ENCODE measurements around the gene SLC37A4.
A peak's percentile ranks its signal among the peaks of the same experiment; 100 is the strongest.
"Not testable (repeated sequence)": the region's sequence is repeated elsewhere in the genome, so short reads cannot be mapped to it uniquely, and the experiment has no call there.

Gene SLC37A4

GRCh38 chr11:119030329-119031047 lies at the start of gene SLC37A4:
TSS of gene SLC37A4 (minus strand) at chr11:119030877.
- peak; percentile 99 for DNase-seq (ENCODE audit: low read depth)

GRCh38 chr11:119078675-119079420 lies 48.2 kb upstream of the SLC37A4 start:
- DNase-seq (ENCODE audit: low read depth) = no peak

GRCh38 chr11:119077839-119078238 lies 47.2 kb upstream of the SLC37A4 start:
- DNase-seq (ENCODE audit: low read depth) = no peak

GRCh38 chr11:119067371-119068222 lies 36.9 kb upstream of the SLC37A4 start, which contains the start of gene VPS11:
TSS of gene VPS11 (plus strand) at chr11:119067818. CDS start at chr11:119067824, 6 bp downstream.
- DNase-seq (ENCODE audit: low read depth) = peak; percentile 96

- DNase-seq (ENCODE audit: low read depth) = no peak
Measured at GRCh38 chr11:119065369-119065768, 34.7 kb upstream of the SLC37A4 start.

GRCh38 chr11:119062779-119063178 lies 32.1 kb upstream of the SLC37A4 start:
- no peak for DNase-seq (ENCODE audit: low read depth)

- DNase-seq (ENCODE audit: low read depth) = no peak
Measured at GRCh38 chr11:119061256-119061655, 30.6 kb upstream of the SLC37A4 start.

GRCh38 chr11:119059128-119059527 lies 28.5 kb upstream of the SLC37A4 start:
- DNase-seq (ENCODE audit: low read depth) = not testable (repeated sequence)

- DNase-seq (ENCODE audit: low read depth) = peak; percentile 94
Measured at GRCh38 chr11:119057000-119057769, 26.5 kb upstream of the SLC37A4 start, which contains the start of gene HYOU1. TSS of gene HYOU1 (minus strand) at chr11:119057205. CDS start at chr11:119056160, 1,045 bp downstream.

- DNase-seq (ENCODE audit: low read depth) = no peak
Measured at GRCh38 chr11:119056421-119056999, 25.8 kb upstream of the SLC37A4 start.

GRCh38 chr11:119055901-119056300 lies 25.2 kb upstream of the SLC37A4 start:
- no peak for DNase-seq (ENCODE audit: low read depth)

- no peak for DNase-seq (ENCODE audit: low read depth)
Measured at GRCh38 chr11:119054418-119054817, 23.7 kb upstream of the SLC37A4 start.

- no peak for DNase-seq (ENCODE audit: low read depth)
Measured at GRCh38 chr11:119052163-119052814, 21.6 kb upstream of the SLC37A4 start.

- DNase-seq (ENCODE audit: low read depth) = no peak
Measured at GRCh38 chr11:119051440-119052162, 20.9 kb upstream of the SLC37A4 start.

GRCh38 chr11:119049081-119049480 lies 18.4 kb upstream of the SLC37A4 start:
- no peak for DNase-seq (ENCODE audit: low read depth)

GRCh38 chr11:119048644-119049043 lies 18.0 kb upstream of the SLC37A4 start:
- no peak for DNase-seq (ENCODE audit: low read depth)

- DNase-seq (ENCODE audit: low read depth) = no peak
Measured at GRCh38 chr11:119047205-119047604, 16.5 kb upstream of the SLC37A4 start.

GRCh38 chr11:119046489-119046888 lies 15.8 kb upstream of the SLC37A4 start:
- no peak for DNase-seq (ENCODE audit: low read depth)

- DNase-seq (ENCODE audit: low read depth) = no peak
Measured at GRCh38 chr11:119044708-119045107, 14.0 kb upstream of the SLC37A4 start.

GRCh38 chr11:119042927-119043326 lies 12.2 kb upstream of the SLC37A4 start:
- no peak for DNase-seq (ENCODE audit: low read depth)

All from stimulated activated CD8-positive, alpha-beta memory T cell treated with anti-CD3 and anti-CD28 coated beads, Interleukin-15, amount 100 ng/mL, for 1 hour (primary cell).